Measurements from ENCODE around the gene COX14. TPM values are rescaled to one million over a fixed set of nuclear protein-coding genes. Genes with fewer than 3 reads are reported as not detected.
A peak's percentile ranks its signal among the peaks of the same experiment; 100 is the strongest.
"Not testable (repeated sequence)": the region's sequence is repeated elsewhere in the genome, so short reads cannot be mapped to it uniquely, and the experiment has no call there.

Gene COX14
- total RNA-seq, 2 donors from 2014 or later: 139 to 181 TPM

DNA sequence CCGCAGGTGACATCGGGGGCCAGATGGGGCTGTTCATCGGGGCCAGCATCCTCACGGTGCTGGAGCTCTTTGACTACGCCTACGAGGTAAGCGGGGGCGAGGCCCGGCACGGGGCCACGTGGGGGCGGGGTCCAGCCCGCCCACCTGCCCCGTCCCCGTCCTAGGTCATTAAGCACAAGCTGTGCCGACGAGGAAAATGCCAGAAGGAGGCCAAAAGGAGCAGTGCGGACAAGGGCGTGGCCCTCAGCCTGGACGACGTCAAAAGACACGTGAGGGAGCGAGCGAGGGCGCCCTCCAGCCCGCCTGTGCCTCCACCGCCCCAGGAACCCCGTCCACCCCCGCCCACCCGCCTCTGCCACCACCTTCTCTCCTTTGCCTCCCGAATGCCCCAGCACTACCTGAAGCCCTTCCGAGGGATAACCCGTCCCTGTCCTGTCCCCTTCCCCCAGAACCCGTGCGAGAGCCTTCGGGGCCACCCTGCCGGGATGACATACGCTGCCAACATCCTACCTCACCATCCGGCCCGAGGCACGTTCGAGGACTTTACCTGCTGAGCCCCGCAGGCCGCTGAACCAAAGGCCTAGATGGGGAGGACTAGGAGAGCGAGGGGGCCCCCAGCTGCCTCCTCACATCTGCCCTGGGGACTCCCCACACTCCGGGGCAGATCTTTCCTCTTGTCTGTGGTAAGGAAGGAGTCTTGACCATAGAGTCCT, 30.8 kb upstream of the COX14 start:
- Histone ChIP-seq H3K27ac (no peak overlapping the region), H3K4me1 (peaks cover 0 to 15% of the 10 kb centered on the region in 2 donors), H3K36me3 (peaks cover under 1% of the 10 kb centered on the region), H3K4me3 (peak overlapping the region in 1 of 2 donors; percentile 1), H3K27me3 (no peaks in the 10 kb centered on the region), H3K9me3 (no peaks in the 10 kb centered on the region)
- DNase-seq (ENCODE audit: low spot score): no peak
- no peak for TF ChIP-seq CTCF (IDR thresholded peaks at IDR 0.05)

DNA sequence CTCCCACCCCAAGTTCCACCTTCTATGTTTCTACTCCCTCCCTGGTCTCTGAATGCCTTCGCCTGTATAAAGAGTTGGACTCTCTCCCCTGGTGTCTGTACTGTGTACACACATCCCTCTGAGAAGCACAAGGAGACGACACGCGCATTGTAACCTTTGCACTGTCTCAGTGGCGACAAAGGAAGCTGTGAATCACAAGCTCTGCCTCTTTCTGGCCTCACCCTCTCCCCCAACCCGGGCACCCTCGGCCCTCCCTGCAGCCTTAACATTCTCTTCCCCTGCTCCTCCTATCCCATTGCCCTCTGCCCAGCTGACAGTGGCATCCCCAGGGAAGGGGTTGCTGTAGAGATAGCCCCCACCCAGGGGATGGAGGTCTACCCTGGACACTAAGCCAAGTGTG, 29.4 kb upstream of the COX14 start:
- no peak overlapping the region for H3K27ac ChIP-seq

DNA sequence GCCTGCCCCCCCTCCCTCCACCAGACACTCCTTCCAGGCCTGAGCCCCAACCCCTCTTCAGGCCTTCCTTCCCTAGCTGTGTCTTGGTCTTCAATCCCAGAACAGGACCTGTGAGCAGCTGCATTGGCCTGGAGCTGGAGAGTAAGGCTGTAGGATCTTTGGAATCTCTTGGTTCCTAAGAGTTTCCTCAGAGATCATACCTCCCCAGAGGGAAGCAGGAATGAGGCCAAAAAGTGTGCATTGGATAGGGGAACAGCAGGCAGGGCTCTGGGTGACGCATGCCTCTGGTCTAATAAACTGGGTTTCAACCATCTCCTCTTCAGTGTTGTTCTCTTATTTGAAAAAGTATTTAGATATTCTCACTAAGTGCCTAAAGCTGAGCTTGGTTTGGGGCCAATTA, 28.7 kb upstream of the COX14 start:
- Histone ChIP-seq H3K4me3 (no peak overlapping the region), H3K27me3 (no peaks in the 10 kb centered on the region), H3K9me3 (no peaks in the 10 kb centered on the region), H3K36me3 (peaks cover 20% of the 10 kb centered on the region), H3K4me1 (peaks cover 0 to 30% of the 10 kb centered on the region in 2 donors), H3K27ac (no peak overlapping the region)
- DNase-seq (ENCODE audit: low spot score): no peak
- TF ChIP-seq CTCF (IDR thresholded peaks at IDR 0.05): no peak

More for the DNA sequence above, 29.4 kb upstream of the COX14 start:
- TF ChIP-seq CTCF (IDR thresholded peaks at IDR 0.05): no peak
- Histone ChIP-seq H3K27me3 (no peaks in the 10 kb centered on the region), H3K36me3 (peaks cover 14% of the 10 kb centered on the region), H3K9me3 (no peaks in the 10 kb centered on the region), H3K4me1 (peaks cover 0 to 26% of the 10 kb centered on the region in 2 donors), H3K4me3 (no peak overlapping the region)
- DNase-seq (ENCODE audit: low spot score): no peak

DNA sequence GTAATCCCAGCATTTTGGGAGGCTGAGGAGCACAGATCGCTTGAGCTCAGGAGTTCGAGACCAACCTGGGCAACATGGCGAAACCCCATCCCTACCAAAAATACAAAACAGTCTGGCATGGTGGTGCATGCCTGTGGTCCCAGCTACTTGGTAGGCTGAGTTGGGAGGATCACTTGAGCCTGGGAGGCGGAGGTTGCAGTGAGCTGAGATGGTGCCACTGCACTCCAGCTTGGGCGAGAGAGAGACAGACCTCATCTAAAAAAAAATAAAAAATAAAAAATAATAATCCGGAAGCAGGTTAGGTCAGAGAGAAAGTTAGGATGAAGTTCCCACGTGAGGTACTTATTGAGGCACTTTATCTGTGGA, 27.6 kb upstream of the COX14 start:
- not testable (repeated sequence) for H3K9me3 ChIP-seq; DNase-seq (ENCODE audit: low spot score); H3K27me3 ChIP-seq
- Histone ChIP-seq H3K27ac (peak overlapping the region; percentile 98), H3K4me3 (peak overlapping the region; percentile 90 to 98), H3K4me1 (peaks cover 0 to 32% of the 10 kb centered on the region in 2 donors), H3K36me3 (peaks cover 31% of the 10 kb centered on the region)

GRCh38 chr12:50084775-50085614, 27.0 kb upstream of the COX14 start, which contains the start of gene SMARCD1:
Gene SMARCD1 (plus strand): TSS chr12:50085342. CDS start chr12:50085370, 28 bp downstream.
- peak within 1 kb of the TSS; percentile 90 to 98 for H3K4me3 ChIP-seq
- DNase-seq (ENCODE audit: low spot score): peak; percentile 93
- peak within 1 kb of the TSS; percentile 98 for H3K27ac ChIP-seq
- H3K36me3 ChIP-seq: peaks cover 37% of the 10 kb centered on the region
- no peaks in the 10 kb centered on the region for H3K27me3 ChIP-seq
- peak; percentile 15 to 75 for TF ChIP-seq CTCF (IDR thresholded peaks at IDR 0.05)
- H3K4me1 ChIP-seq: peaks cover 0 to 32% of the 10 kb centered on the region in 2 donors
- no peaks in the 10 kb centered on the region for H3K9me3 ChIP-seq

DNA sequence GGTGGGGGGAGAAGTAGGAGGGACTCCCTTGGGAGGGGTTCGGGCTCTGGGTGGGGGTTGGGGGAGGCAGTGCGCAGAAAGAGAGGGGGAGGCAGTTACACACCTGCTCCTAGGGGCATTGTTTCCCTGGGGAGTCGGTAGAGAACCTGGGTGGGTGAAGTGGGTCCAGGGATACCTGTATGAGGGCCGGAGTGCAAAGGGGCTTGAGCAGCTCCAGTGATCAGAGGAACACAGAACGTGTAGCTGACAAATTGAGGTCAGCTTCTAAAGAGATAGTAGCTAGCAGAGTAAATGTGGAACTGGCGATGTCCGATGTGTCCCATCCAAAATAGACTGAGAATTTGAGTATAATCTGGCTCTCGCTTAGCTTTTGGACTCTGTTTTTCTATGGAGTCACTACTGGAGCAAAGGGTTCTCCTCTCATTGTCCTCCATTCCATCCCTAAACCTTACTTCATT, 26.4 kb upstream of the COX14 start:
- H3K9me3 ChIP-seq: no peaks in the 10 kb centered on the region
- peaks cover 0 to 32% of the 10 kb centered on the region in 2 donors for H3K4me1 ChIP-seq
- no peak for DNase-seq (ENCODE audit: low spot score)
- H3K36me3 ChIP-seq: peaks cover 44% of the 10 kb centered on the region
- no peaks in the 10 kb centered on the region for H3K27me3 ChIP-seq
- no peak for TF ChIP-seq CTCF (IDR thresholded peaks at IDR 0.05)
- H3K4me3 ChIP-seq: peak overlapping the region; percentile 90 to 98
- peak overlapping the region; percentile 98 for H3K27ac ChIP-seq
